ENCODE data around the gene KDM6A. TPM values are rescaled to one million over a fixed set of nuclear protein-coding genes. Genes with fewer than 3 reads are reported as not detected.

The KDM6A gene
- total RNA-seq, 1 experiment from 2014 or later, result 45.0 TPM

- TF ChIP-seq, protein P1, sequence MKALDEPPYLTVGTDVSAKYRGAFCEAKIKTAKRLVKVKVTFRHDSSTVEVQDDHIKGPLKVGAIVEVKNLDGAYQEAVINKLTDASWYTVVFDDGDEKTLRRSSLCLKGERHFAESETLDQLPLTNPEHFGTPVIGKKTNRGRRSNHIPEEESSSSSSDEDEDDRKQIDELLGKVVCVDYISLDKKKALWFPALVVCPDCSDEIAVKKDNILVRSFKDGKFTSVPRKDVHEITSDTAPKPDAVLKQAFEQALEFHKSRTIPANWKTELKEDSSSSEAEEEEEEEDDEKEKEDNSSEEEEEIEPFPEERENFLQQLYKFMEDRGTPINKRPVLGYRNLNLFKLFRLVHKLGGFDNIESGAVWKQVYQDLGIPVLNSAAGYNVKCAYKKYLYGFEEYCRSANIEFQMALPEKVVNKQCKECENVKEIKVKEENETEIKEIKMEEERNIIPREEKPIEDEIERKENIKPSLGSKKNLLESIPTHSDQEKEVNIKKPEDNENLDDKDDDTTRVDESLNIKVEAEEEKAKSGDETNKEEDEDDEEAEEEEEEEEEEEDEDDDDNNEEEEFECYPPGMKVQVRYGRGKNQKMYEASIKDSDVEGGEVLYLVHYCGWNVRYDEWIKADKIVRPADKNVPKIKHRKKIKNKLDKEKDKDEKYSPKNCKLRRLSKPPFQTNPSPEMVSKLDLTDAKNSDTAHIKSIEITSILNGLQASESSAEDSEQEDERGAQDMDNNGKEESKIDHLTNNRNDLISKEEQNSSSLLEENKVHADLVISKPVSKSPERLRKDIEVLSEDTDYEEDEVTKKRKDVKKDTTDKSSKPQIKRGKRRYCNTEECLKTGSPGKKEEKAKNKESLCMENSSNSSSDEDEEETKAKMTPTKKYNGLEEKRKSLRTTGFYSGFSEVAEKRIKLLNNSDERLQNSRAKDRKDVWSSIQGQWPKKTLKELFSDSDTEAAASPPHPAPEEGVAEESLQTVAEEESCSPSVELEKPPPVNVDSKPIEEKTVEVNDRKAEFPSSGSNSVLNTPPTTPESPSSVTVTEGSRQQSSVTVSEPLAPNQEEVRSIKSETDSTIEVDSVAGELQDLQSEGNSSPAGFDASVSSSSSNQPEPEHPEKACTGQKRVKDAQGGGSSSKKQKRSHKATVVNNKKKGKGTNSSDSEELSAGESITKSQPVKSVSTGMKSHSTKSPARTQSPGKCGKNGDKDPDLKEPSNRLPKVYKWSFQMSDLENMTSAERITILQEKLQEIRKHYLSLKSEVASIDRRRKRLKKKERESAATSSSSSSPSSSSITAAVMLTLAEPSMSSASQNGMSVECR (CRISPR knock-in tag; IDR thresholded peaks at IDR 0.05; ENCODE audit: borderline replicate concordance), result no peak
- TF ChIP-seq, protein P2, sequence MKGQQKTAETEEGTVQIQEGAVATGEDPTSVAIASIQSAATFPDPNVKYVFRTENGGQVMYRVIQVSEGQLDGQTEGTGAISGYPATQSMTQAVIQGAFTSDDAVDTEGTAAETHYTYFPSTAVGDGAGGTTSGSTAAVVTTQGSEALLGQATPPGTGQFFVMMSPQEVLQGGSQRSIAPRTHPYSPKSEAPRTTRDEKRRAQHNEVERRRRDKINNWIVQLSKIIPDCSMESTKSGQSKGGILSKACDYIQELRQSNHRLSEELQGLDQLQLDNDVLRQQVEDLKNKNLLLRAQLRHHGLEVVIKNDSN (CRISPR knock-in tag; IDR thresholded peaks at IDR 0.05), result no peak
- TF ChIP-seq ZNF396 (CRISPR knock-in tag; IDR thresholded peaks at IDR 0.05; ENCODE audit: borderline replicate concordance) (no peak), RORB (CRISPR knock-in tag; IDR thresholded peaks at IDR 0.05) (no peak), ZMAT4 (CRISPR knock-in tag; IDR thresholded peaks at IDR 0.05) (no peak), NFATC4 (CRISPR knock-in tag; IDR thresholded peaks at IDR 0.05) (no peak), MLX (CRISPR knock-in tag; IDR thresholded peaks at IDR 0.05) (no peak)
- TF ChIP-seq, protein P3, sequence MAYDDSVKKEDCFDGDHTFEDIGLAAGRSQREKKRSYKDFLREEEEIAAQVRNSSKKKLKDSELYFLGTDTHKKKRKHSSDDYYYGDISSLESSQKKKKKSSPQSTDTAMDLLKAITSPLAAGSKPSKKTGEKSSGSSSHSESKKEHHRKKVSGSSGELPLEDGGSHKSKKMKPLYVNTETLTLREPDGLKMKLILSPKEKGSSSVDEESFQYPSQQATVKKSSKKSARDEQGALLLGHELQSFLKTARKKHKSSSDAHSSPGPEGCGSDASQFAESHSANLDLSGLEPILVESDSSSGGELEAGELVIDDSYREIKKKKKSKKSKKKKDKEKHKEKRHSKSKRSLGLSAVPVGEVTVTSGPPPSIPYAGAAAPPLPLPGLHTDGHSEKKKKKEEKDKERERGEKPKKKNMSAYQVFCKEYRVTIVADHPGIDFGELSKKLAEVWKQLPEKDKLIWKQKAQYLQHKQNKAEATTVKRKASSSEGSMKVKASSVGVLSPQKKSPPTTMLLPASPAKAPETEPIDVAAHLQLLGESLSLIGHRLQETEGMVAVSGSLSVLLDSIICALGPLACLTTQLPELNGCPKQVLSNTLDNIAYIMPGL (CRISPR knock-in tag; IDR thresholded peaks at IDR 0.05), result no peak
Observed at GRCh38 chrX:45077748-45078424, 204.9 kb downstream of the KDM6A start (continued).

DNA sequence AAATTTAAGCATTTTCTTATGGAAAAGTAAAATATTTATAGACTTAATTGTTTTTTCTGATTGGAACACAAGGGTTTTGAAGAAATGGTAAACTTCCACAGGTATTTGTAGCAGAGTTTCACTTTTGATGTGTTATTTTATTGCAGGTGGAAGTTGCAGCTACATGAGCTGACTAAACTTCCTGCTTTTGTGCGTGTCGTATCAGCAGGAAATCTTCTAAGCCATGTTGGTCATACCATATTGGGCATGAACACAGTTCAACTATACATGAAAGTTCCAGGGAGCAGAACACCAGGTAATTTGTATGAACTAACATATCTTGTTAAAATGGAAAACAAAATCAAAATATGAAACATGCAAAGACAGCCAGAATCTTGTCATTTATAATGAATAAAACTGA, 210.3 kb downstream of the KDM6A start:
- ATAC-seq (no peak), DNase-seq (ENCODE audit: low spot score) (no peak)
- Mint-ChIP-seq H3K27me3 (ENCODE audit: low read depth) (no peaks in the 10 kb centered on the region), H3K27ac (no peak overlapping the region), H3K9me3 (no peaks in the 10 kb centered on the region), H3K4me3 (no peak overlapping the region), H3K4me1 (no peaks in the 10 kb centered on the region), H3K36me3 (peaks cover 37% of the 10 kb centered on the region)
- CTCF ChIA-PET, result no interaction called here
- POLR2A ChIA-PET, result no interaction called here
- TF ChIP-seq CTCF (IDR thresholded peaks at IDR 0.05) (no peak), ZNF121 (CRISPR knock-in tag; IDR thresholded peaks at IDR 0.05) (no peak), MXD4 (CRISPR knock-in tag; IDR thresholded peaks at IDR 0.05; ENCODE audit: borderline replicate concordance) (no peak), ZNF317 (CRISPR knock-in tag; IDR thresholded peaks at IDR 0.05; ENCODE audit: borderline replicate concordance, low read depth) (no peak), ERG (CRISPR knock-in tag; IDR thresholded peaks at IDR 0.05) (no peak), CREM (CRISPR knock-in tag; IDR thresholded peaks at IDR 0.05) (no peak), ZNF512 (CRISPR knock-in tag; IDR thresholded peaks at IDR 0.05; ENCODE audit: borderline replicate concordance) (no peak), PREB (CRISPR knock-in tag; IDR thresholded peaks at IDR 0.05; ENCODE audit: borderline replicate concordance) (no peak), E2F1 (CRISPR knock-in tag; IDR thresholded peaks at IDR 0.05) (no peak), JUN (CRISPR knock-in tag; IDR thresholded peaks at IDR 0.05) (no peak), SOX15 (CRISPR knock-in tag; IDR thresholded peaks at IDR 0.05) (no peak), ELF4 (CRISPR knock-in tag; IDR thresholded peaks at IDR 0.05; ENCODE audit: low read depth) (no peak), NFE2L1 (CRISPR knock-in tag; IDR thresholded peaks at IDR 0.05) (no peak)

Data from WTC11 (cell line).